ENCODE results near the gene ANKRD44.
A peak's percentile ranks its signal among the peaks of the same experiment; 100 is the strongest.

The ANKRD44 gene

GRCh38 chr2:196971574-196972279 lies 338.9 kb downstream of the ANKRD44 start:
- DNase-seq: no peak

GRCh38 chr2:196970099-196970498 lies 340.5 kb downstream of the ANKRD44 start:
- no peak for DNase-seq

GRCh38 chr2:196968516-196968915 lies 342.1 kb downstream of the ANKRD44 start:
- DNase-seq: no peak

GRCh38 chr2:196967775-196968174 lies 342.8 kb downstream of the ANKRD44 start:
- DNase-seq: no peak

- DNase-seq: no peak
Observed at GRCh38 chr2:196967116-196967515, 343.5 kb downstream of the ANKRD44 start.

- DNase-seq: no peak
Observed at GRCh38 chr2:196966061-196966460, 344.5 kb downstream of the ANKRD44 start.

GRCh38 chr2:196965651-196966050 lies 344.9 kb downstream of the ANKRD44 start:
- no peak for DNase-seq

- no peak for DNase-seq
Observed at GRCh38 chr2:196963961-196964360, 346.6 kb downstream of the ANKRD44 start.

- DNase-seq: no peak
Observed at GRCh38 chr2:196963043-196963442, 347.5 kb downstream of the ANKRD44 start.

- no peak for DNase-seq
Observed at GRCh38 chr2:196962325-196962724, 348.3 kb downstream of the ANKRD44 start.

- DNase-seq: no peak
Observed at GRCh38 chr2:196961889-196962288, 348.7 kb downstream of the ANKRD44 start.

- peak; percentile 49 for DNase-seq
Observed at GRCh38 chr2:196959734-196960338, 350.7 kb downstream of the ANKRD44 start.

GRCh38 chr2:196959281-196959680 lies 351.3 kb downstream of the ANKRD44 start:
- DNase-seq: no peak

- DNase-seq: no peak
Observed at GRCh38 chr2:196957881-196958525, 352.6 kb downstream of the ANKRD44 start.

GRCh38 chr2:196957442-196957841 lies 353.1 kb downstream of the ANKRD44 start:
- no peak for DNase-seq

- DNase-seq: no peak
Observed at GRCh38 chr2:196956069-196956468, 354.5 kb downstream of the ANKRD44 start.

- DNase-seq: no peak
Observed at GRCh38 chr2:196955036-196955435, 355.5 kb downstream of the ANKRD44 start.

GRCh38 chr2:196954001-196954400 lies 356.6 kb downstream of the ANKRD44 start:
- DNase-seq: no peak

- DNase-seq: no peak
Observed at GRCh38 chr2:196952936-196953335, 357.6 kb downstream of the ANKRD44 start.

- DNase-seq: no peak
Observed at GRCh38 chr2:196951973-196952372, 358.6 kb downstream of the ANKRD44 start.

GRCh38 chr2:196949116-196949515 lies 361.5 kb downstream of the ANKRD44 start:
- DNase-seq: no peak

GRCh38 chr2:196944570-196944969 lies 366.0 kb downstream of the ANKRD44 start:
- DNase-seq: peak; percentile 42

- DNase-seq: no peak
Observed at GRCh38 chr2:196941398-196942078, 369.0 kb downstream of the ANKRD44 start.

GRCh38 chr2:196939371-196939770 lies 371.2 kb downstream of the ANKRD44 start:
- no peak for DNase-seq

All from MV-4-11 (cell line).